GM12873 (cell line): ENCODE data around the gene CPSF2.

Source experiments
- TF ChIP-seq, protein P1 (sequence below): IDR thresholded peaks from 2 replicates; pipeline ENCODE4 v1.5.1; 2012; ENCODE audit warnings: low read depth, mild to moderate bottlenecking, moderate library complexity, low read length, control low read depth; ENCODE audit not compliant: insufficient read depth; ENCODE audit errors: missing control alignments

Gene CPSF2

DNA sequence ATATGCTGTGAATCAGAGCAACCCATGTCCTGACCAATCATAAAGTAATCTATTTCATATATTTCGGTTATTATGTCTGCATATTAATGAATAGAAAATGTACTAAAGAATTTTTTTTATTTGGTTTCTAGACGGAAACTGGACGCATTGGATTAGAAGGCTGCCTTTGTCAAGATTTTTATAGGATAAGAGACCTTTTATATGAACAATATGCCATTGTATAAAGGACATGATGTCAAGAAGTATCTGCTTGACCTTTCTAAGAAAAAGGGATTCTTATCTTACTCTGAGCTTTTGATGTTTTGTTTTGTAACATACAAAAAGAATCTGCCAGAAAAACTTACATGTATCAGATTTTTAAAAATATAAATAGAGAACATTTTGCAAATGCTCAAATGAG is 39.8 kb downstream of the CPSF2 start:
- TF ChIP-seq, protein P1, sequence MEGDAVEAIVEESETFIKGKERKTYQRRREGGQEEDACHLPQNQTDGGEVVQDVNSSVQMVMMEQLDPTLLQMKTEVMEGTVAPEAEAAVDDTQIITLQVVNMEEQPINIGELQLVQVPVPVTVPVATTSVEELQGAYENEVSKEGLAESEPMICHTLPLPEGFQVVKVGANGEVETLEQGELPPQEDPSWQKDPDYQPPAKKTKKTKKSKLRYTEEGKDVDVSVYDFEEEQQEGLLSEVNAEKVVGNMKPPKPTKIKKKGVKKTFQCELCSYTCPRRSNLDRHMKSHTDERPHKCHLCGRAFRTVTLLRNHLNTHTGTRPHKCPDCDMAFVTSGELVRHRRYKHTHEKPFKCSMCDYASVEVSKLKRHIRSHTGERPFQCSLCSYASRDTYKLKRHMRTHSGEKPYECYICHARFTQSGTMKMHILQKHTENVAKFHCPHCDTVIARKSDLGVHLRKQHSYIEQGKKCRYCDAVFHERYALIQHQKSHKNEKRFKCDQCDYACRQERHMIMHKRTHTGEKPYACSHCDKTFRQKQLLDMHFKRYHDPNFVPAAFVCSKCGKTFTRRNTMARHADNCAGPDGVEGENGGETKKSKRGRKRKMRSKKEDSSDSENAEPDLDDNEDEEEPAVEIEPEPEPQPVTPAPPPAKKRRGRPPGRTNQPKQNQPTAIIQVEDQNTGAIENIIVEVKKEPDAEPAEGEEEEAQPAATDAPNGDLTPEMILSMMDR = no peak

DNA sequence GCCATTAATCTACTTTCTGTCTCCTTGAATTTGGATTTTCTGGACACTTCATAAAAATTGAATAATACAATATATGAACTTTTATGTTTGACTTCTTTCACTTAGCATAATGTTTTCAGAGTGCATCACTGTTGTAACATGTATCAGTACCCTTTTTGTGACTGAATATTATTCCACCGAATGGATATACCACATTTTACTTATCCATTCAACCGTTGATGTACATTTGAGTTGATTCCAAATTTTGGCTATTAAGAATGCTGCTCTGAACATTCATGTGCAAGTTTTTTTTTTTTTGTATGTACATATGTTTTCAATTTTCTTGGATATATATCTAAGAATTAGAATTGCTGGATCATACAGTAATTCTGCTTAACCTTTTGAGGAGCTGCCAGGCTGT is 43.2 kb downstream of the CPSF2 start:
- TF ChIP-seq, protein P1 = no peak

DNA sequence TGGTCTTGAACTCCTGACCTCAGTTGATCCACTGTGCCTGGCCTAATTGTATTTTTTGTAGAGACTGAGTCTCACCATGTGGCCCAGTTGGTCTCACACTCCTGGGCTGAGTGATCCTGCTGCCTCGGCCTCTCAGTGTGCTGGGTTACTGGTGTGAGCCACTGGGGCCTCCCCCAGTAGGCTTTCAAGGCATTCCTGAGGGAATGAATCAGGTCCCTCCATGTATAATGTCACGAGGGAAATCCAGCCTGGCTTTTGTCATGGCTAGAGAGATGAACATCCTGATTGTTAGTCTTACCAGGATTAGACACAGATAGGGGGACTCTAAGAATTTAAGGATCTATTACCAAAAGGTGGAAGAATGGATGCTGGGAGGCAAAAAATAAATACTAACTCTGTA is 51.9 kb downstream of the CPSF2 start:
- TF ChIP-seq, protein P1 = no peak

DNA sequence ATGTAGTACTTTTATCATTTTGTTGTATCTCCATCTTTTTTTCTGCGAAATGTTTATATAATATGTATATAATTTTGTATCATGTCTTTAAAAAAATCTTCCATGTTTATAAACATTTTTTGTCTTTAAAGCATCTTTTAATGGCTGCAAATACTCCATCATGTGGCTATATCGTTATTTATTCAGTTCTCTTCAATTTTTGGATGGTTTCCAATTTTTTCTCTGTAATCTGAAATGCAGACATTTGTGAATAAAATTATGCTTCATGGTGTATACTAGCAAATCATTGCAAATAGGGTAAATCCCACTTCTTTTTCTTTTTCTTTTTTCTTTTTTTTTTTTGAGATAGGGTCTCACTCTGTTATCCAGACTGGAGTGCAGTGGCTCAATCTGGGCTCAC is 54.0 kb downstream of the CPSF2 start:
- TF ChIP-seq, protein P1 = no peak

DNA sequence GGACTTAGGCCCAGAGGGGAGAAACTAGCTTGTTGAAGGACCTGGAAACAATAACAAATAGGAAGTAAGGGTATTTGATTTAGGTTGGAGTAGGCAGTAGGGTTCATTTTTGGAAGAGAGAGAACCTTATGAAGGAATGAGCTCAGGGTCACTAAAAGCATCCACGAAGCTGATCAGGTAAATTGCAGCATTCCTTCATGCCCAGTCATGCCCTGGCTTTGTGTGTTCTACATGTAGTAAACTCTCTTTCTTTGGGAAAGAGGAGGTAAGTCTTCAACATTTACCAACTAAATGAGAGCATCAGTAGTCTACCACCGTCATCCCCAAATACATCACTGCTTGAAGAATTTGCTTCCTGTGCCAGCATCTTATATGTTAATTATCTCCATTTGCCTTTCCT is 54.7 kb downstream of the CPSF2 start:
- TF ChIP-seq, protein P1 = no peak

DNA sequence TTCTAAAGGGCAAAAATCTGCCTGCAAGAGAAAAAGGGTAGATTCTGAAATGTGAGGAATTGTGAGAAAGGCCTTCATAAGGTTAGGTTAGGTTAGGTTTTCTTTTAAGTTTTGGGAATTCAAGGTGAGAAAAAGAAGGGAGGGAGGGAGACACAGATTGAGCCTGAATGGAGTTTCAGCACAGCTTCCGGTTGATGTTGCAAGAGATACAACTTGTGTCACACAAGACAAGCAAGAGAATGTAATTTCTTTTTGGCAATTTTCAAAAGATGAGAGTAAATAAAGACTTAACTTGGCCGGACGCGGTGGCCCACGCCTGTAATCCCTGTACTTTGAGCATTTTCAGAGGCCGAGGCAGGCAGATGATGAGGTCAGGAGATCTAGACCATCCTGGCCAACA is 63.8 kb downstream of the CPSF2 start:
- TF ChIP-seq, protein P1 = no peak

DNA sequence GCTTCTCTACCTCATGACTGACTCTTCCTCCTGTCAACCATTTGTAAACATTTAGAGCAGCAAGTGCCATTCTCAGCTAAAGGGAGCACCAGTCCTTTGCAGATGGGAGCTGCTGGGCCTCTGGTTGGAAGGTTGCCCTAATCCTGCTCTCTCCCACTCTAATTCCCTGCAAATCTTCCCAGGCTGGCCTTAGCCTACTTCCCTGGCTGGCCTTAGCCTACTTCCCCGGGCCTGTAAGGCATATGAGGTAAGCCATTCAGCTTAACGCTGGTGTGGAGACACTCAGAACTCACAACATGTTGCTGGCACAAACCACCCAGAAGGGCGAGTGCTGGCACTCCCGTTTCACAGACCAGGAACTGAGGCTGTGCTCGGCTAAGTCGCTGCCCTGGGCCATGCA is 69.0 kb downstream of the CPSF2 start:
- TF ChIP-seq, protein P1 = no peak
